ENCODE measurements around the gene NCAN. TPM values are rescaled to one million over a fixed set of nuclear protein-coding genes. Genes with fewer than 3 reads are reported as not detected.

The NCAN gene
- total and polyA plus RNA-seq, 12 donors = 0.06 to 0.42 (median 0.11) TPM; not detected in 7

DNA sequence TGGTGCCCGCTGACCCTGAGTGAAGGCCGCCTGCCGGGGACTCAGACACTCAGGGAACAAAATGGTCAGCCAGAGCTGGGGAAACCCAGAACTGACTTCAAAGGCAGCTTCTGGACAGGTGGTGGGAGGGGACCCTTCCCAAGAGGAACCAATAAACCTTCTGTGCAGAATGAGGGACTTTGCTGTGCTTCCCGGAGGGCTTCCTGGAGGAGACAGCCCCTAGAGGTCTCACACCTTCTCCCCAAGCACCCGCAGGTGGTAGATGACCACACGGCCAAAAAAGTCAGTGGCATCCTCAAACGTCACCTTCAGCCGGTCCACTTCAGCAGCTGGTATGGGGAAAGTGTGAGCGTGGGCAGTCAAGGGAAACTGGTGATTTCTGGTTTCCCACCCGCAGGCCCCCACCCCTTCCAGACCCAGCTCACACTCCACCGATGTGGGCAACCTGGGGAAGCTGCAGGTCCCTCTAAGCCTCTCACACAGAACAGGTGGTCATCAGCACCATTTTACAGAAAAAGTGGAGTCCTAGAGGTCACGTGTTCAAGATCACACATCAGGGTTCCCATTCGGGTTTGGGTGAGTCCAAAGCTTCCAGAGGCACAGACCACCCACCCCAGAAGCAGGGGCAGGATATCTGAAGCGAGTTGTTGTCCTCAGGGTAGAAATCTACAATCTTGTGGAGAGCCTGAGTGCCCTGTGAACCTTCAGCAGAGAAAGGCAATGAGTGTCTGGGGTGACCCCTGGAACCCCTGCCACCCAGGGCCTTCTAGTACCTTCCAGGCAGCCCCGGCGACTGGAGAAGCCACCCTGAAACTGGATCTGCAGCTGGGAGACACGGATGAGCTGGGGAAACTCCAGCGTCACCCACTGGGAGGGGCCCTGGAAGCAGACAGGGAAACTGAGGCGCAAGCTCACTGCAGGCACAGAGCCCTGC is 9.8 kb upstream of the NCAN start:
- intact Hi-C loops (cut with DNase I) = no loop called here
- Histone ChIP-seq H3K27ac (peak overlapping the region in 1 of 5 donors; percentile 45), H3K9me3 (replicated peaks in 1 of 3) (no peaks in the 10 kb centered on the region), H3K4me3 (peak overlapping the region in 2 of 4 donors; percentile 41 to 63), H3K36me3 (replicated peaks in 1 of 2) (peaks cover 0 to 26% of the 10 kb centered on the region in 2 donors), H3K4me1 (replicated peaks in 1 of 2) (peaks cover 7 to 10% of the 10 kb centered on the region in 2 donors), H3K27me3 (no peaks in the 10 kb centered on the region)
- TF ChIP-seq, protein P1, sequence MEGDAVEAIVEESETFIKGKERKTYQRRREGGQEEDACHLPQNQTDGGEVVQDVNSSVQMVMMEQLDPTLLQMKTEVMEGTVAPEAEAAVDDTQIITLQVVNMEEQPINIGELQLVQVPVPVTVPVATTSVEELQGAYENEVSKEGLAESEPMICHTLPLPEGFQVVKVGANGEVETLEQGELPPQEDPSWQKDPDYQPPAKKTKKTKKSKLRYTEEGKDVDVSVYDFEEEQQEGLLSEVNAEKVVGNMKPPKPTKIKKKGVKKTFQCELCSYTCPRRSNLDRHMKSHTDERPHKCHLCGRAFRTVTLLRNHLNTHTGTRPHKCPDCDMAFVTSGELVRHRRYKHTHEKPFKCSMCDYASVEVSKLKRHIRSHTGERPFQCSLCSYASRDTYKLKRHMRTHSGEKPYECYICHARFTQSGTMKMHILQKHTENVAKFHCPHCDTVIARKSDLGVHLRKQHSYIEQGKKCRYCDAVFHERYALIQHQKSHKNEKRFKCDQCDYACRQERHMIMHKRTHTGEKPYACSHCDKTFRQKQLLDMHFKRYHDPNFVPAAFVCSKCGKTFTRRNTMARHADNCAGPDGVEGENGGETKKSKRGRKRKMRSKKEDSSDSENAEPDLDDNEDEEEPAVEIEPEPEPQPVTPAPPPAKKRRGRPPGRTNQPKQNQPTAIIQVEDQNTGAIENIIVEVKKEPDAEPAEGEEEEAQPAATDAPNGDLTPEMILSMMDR (IDR thresholded peaks at IDR 0.05) = no peak
- no peak for TF ChIP-seq POLR2A (IDR thresholded peaks at IDR 0.05)
- DNase-seq = no peak
- WGBS, 4 donors = 79 to 92% (median 81%) methylated on average over 11 to 19 of the region's 19 CpGs

DNA sequence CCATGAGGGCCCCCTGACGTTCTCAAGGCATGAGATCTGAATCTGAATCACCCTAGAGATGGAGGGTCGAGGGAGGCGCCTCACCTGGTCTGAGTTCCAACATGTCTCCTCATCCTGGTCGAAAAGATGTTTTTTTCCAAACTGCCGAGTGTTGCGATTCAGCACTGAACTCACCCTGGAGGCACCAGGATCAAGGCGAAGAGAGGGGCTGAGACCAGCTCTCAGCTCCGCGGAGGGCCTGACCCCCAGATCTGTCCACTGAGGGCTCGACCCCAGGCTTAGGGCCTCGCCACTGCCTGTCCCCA is 9.1 kb upstream of the NCAN start:
- TF ChIP-seq, protein P1 (IDR thresholded peaks at IDR 0.05) = no peak
- no peak for TF ChIP-seq POLR2A (IDR thresholded peaks at IDR 0.05)
- 16 to 26% (median 22%) methylated on average over 8 to 11 of the region's 11 CpGs for WGBS, 4 donors
- Histone ChIP-seq H3K9me3 (replicated peaks in 1 of 3) (no peaks in the 10 kb centered on the region), H3K27ac (peak overlapping the region in 3 of 5 donors; percentile 45 to 68 (median 51)), H3K36me3 (replicated peaks in 1 of 2) (peaks cover 0 to 21% of the 10 kb centered on the region in 2 donors), H3K4me1 (replicated peaks in 1 of 2) (peaks cover 7 to 10% of the 10 kb centered on the region in 2 donors), H3K27me3 (no peaks in the 10 kb centered on the region), H3K4me3 (peak overlapping the region in 3 of 4 donors; percentile 41 to 63 (median 60))
- no peak for DNase-seq
- intact Hi-C loops (cut with DNase I) = no loop called here

DNA sequence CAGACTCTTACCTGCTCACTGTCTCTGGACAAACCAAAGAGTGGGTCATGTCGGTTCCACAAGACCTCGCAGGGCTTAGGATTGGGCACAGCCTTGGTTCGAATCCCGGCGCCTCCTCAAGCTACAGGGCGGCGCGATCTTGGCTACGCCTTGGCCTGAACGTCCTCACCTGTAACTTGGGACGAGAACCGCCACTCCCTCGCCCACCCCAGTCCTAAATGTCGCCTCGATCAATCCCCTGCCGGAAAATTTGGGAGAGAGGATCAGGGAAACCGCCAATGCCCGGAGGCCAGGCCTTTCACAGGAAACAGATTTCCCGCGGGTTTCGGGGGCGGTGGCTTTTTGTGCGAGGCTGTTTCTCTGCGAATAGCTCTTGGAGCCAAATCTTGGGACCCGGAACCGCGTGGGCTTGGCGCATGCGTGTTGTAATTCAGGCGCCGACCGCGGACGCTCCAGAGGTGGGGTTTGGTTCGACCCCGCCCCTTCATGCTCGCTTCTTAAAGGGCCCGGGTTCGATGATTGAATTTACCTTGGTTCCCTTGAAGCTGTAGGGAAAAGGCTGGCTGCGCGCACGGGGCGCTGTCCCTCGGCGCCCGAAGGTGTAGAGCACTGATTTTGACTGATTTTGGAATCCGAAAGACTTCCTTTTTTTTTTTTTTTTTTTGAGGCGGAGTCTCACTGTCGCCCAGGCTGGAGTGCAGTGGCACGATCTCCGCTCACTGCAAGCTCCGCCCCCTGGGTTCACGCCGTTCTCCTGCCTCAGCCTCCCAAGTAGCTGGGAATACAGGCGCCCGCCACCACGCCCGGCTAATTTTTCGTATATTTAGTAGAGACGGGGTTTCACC is 8.5 kb upstream of the NCAN start, which contains the start of gene NR2C2AP:
NR2C2AP (minus strand) TSS at position 403 of the 845 bp plus-strand sequence; CDS start at position 49, 354 bp downstream.
- TF ChIP-seq POLR2A (IDR thresholded peaks at IDR 0.05) = no peak
- TF ChIP-seq, protein P1 (IDR thresholded peaks at IDR 0.05) = no peak
- intact Hi-C loops (cut with DNase I) = no loop called here
- WGBS, 4 donors = 7 to 12% (median 8%) methylated on average over 34 to 60 of the region's 60 CpGs

DNA sequence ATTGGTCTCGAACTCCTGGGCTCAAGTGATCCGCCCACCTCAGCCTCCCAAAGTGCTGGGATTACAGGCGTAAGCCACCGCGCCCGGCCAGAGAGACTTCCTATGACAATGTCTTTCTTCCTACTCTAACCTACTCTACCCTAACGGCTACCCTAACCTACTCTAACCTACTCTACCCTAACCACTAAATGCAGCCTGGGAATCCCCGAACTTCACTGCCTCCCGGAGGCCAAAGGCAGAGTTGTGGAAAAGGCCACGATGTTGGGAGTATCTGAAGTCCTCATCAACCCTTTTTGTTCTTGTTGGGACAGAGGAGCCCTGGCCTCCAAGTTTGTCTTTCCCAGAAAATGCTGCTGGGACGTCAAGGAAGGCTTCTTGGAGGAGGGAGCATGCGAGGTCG is 7.6 kb upstream of the NCAN start:
- whole genome bisulfite sequencing, 4 donors = 73 to 78% (median 76%) methylated on average over 13 of the region's 13 CpGs
- Histone ChIP-seq H3K27ac (no peak overlapping the region), H3K4me1 (replicated peaks in 1 of 2) (peaks cover 7 to 10% of the 10 kb centered on the region in 2 donors), H3K27me3 (peaks cover 11% of the 10 kb centered on the region), H3K9me3 (replicated peaks in 1 of 3) (no peaks in the 10 kb centered on the region), H3K4me3 (no peak overlapping the region), H3K36me3 (replicated peaks in 1 of 2) (peaks cover 0 to 8% of the 10 kb centered on the region in 2 donors)
- no peak for DNase-seq
- intact Hi-C loops (cut with DNase I) = no loop called here
- no peak for TF ChIP-seq POLR2A (IDR thresholded peaks at IDR 0.05)

More for the DNA sequence above, 8.5 kb upstream of the NCAN start, which contains the start of gene NR2C2AP:
- Histone ChIP-seq H3K4me1 (replicated peaks in 1 of 2) (peaks cover 7 to 10% of the 10 kb centered on the region in 2 donors), H3K36me3 (replicated peaks in 1 of 2) (peaks cover 0 to 17% of the 10 kb centered on the region in 2 donors), H3K9me3 (replicated peaks in 1 of 3) (no peaks in the 10 kb centered on the region), H3K27ac (peak within 1 kb of the TSS in 3 of 5 donors; percentile 45 to 68 (median 51)), H3K27me3 (peaks cover 3% of the 10 kb centered on the region), H3K4me3 (peak within 1 kb of the TSS in 3 of 4 donors; percentile 41 to 63 (median 60))
- DNase-seq = peak; percentile 91 to 96 (median 92)
